ENCODE results near the gene TCF7L1.

DNA sequence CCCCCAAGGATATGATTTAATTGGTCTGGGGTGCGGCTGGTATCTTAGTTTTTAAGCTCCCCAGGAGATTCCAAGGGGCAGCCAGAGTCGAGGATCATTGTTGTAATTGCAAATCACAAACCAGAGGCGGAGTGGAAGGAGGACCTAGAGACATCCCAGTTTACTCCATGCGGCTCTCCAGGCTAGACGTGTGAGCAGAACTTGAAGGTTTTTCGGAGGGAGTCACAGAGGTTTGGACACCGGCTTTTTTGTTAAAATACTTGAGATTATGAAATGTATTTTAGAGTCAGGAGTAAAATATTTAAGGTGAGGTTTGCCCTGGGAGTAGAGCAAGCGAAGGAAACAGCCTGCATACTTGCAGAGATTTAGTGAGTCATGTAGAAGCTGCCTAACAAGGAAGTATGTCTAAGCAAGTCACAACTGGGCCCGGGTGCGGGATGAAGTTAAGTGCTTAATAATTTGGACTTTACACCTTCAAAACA is 155.1 kb downstream of the TCF7L1 start:
- TF ChIP-seq, protein P1, sequence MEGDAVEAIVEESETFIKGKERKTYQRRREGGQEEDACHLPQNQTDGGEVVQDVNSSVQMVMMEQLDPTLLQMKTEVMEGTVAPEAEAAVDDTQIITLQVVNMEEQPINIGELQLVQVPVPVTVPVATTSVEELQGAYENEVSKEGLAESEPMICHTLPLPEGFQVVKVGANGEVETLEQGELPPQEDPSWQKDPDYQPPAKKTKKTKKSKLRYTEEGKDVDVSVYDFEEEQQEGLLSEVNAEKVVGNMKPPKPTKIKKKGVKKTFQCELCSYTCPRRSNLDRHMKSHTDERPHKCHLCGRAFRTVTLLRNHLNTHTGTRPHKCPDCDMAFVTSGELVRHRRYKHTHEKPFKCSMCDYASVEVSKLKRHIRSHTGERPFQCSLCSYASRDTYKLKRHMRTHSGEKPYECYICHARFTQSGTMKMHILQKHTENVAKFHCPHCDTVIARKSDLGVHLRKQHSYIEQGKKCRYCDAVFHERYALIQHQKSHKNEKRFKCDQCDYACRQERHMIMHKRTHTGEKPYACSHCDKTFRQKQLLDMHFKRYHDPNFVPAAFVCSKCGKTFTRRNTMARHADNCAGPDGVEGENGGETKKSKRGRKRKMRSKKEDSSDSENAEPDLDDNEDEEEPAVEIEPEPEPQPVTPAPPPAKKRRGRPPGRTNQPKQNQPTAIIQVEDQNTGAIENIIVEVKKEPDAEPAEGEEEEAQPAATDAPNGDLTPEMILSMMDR (IDR thresholded peaks at IDR 0.05; ENCODE audit: extremely low read depth in 1 of 2, insufficient read depth in 1 of 2, low read depth in 1 of 2, low read length in 2 of 2), result no peak
- TF ChIP-seq JUN (IDR thresholded peaks at IDR 0.05; ENCODE audit: borderline replicate concordance, insufficient read depth, insufficient read length, low read depth) (no peak), POLR2AphosphoS5 (IDR thresholded peaks at IDR 0.05; ENCODE audit: insufficient read depth, low read depth, low read length) (no peak), EZH2 (IDR thresholded peaks at IDR 0.05; ENCODE audit: borderline replicate concordance, low read depth, low read length, severe bottlenecking) (no peak), POLR2A (IDR thresholded peaks at IDR 0.05; ENCODE audit: low read depth, low read length) (no peak)
- TF ChIP-seq, protein P2, sequence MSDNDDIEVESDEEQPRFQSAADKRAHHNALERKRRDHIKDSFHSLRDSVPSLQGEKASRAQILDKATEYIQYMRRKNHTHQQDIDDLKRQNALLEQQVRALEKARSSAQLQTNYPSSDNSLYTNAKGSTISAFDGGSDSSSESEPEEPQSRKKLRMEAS (IDR thresholded peaks at IDR 0.05; ENCODE audit: insufficient read depth, insufficient read length), result no peak

All from endothelial cell of umbilical vein (primary cell).